Measurements from ENCODE around the gene LSR. TPM values are rescaled to one million over a fixed set of nuclear protein-coding genes. Genes with fewer than 3 reads are reported as not detected.

LSR gene
- total and polyA plus RNA-seq, 2 experiments from 2014 or later = 40.1 to 91.9 TPM

- no peak overlapping the region for H3K4me3 ChIP-seq
- DNase-seq (ENCODE audit: low read depth in 1 of 2, low spot score in 1 of 2) = no peak
- TF ChIP-seq CTCF (IDR thresholded peaks at IDR 0.05; ENCODE audit: low read depth, low read length) = no peak
- no peak overlapping the region for H3K27ac ChIP-seq
- no peaks in the 10 kb centered on the region for H3K27me3 ChIP-seq
- peaks cover 20% of the 10 kb centered on the region for H3K4me1 ChIP-seq (ENCODE audit: low read depth)
- H3K9me3 ChIP-seq (ENCODE audit: low read depth) = no peaks in the 10 kb centered on the region
- no peaks in the 10 kb centered on the region for H3K36me3 ChIP-seq
Observed at GRCh38 chr19:35313587-35313986, 64.8 kb downstream of the LSR start.

- no peak for DNase-seq (ENCODE audit: low read depth in 1 of 2, low spot score in 1 of 2)
- H3K4me1 ChIP-seq (ENCODE audit: low read depth) = peaks cover 15% of the 10 kb centered on the region
- TF ChIP-seq CTCF (IDR thresholded peaks at IDR 0.05; ENCODE audit: low read depth, low read length) = no peak
- no peaks in the 10 kb centered on the region for H3K36me3 ChIP-seq
- H3K9me3 ChIP-seq (ENCODE audit: low read depth) = no peaks in the 10 kb centered on the region
- H3K27ac ChIP-seq = no peak overlapping the region
- no peaks in the 10 kb centered on the region for H3K27me3 ChIP-seq
- H3K4me3 ChIP-seq = no peak overlapping the region
Observed at GRCh38 chr19:35314031-35314430, 65.2 kb downstream of the LSR start.

GRCh38 chr19:35314858-35315470, 66.2 kb downstream of the LSR start:
- Histone ChIP-seq H3K27ac (no peak overlapping the region), H3K9me3 (ENCODE audit: low read depth) (no peaks in the 10 kb centered on the region), H3K4me1 (ENCODE audit: low read depth) (peaks cover 6% of the 10 kb centered on the region), H3K27me3 (no peaks in the 10 kb centered on the region), H3K36me3 (no peaks in the 10 kb centered on the region), H3K4me3 (no peak overlapping the region)
- TF ChIP-seq CTCF (IDR thresholded peaks at IDR 0.05; ENCODE audit: low read depth, low read length) = no peak
- DNase-seq (ENCODE audit: low read depth in 1 of 2, low spot score in 1 of 2) = no peak

- H3K4me1 ChIP-seq (ENCODE audit: low read depth) = no peaks in the 10 kb centered on the region
- peak overlapping the region; percentile 53 for H3K27ac ChIP-seq
- no peaks in the 10 kb centered on the region for H3K36me3 ChIP-seq
- TF ChIP-seq CTCF (IDR thresholded peaks at IDR 0.05; ENCODE audit: low read depth, low read length) = no peak
- H3K4me3 ChIP-seq = no peak overlapping the region
- no peaks in the 10 kb centered on the region for H3K9me3 ChIP-seq (ENCODE audit: low read depth)
- H3K27me3 ChIP-seq = no peaks in the 10 kb centered on the region
- no peak for DNase-seq (ENCODE audit: low read depth in 1 of 2, low spot score in 1 of 2)
Observed at GRCh38 chr19:35315883-35316282, 67.1 kb downstream of the LSR start.

GRCh38 chr19:35316560-35316959, 67.8 kb downstream of the LSR start:
- no peak for DNase-seq (ENCODE audit: low read depth in 1 of 2, low spot score in 1 of 2)
- Histone ChIP-seq H3K4me1 (ENCODE audit: low read depth) (no peaks in the 10 kb centered on the region), H3K4me3 (no peak overlapping the region), H3K9me3 (ENCODE audit: low read depth) (no peaks in the 10 kb centered on the region), H3K36me3 (no peaks in the 10 kb centered on the region), H3K27ac (peak overlapping the region; percentile 53), H3K27me3 (no peaks in the 10 kb centered on the region)
- no peak for TF ChIP-seq CTCF (IDR thresholded peaks at IDR 0.05; ENCODE audit: low read depth, low read length)

Other genes starting within 250 kb of the LSR start
- gene GRAMD1A, start 248.7 kb upstream of the LSR start, total RNA-seq = 68.8 and 113 TPM in 2 replicates
- gene GRAMD1A, start 248.7 kb upstream of the LSR start, polyA plus RNA-seq = 84.6 and 127 TPM in 2 replicates
- gene SCN1B, start 218.5 kb upstream of the LSR start, total RNA-seq = 1.2 and 4.2 TPM in 2 replicates
- 1.6 and 2.2 TPM in 2 replicates for gene SCN1B, start 218.5 kb upstream of the LSR start, polyA plus RNA-seq
- gene HPN, start 207.3 kb upstream of the LSR start, total RNA-seq = 12.9 and 36.2 TPM in 2 replicates
- gene HPN, start 207.3 kb upstream of the LSR start, polyA plus RNA-seq = 21.3 and 43.7 TPM in 2 replicates
- gene FXYD3, start 133.2 kb upstream of the LSR start, total RNA-seq = not detected in 2 replicates
- 0.35 TPM in 1 of 2 replicates, not detected in the other for gene FXYD3, start 133.2 kb upstream of the LSR start, polyA plus RNA-seq
- 42.0 and 45.5 TPM in 2 replicates for gene LGI4, start 113.9 kb upstream of the LSR start, total RNA-seq
- 26.7 and 27.5 TPM in 2 replicates for gene LGI4, start 113.9 kb upstream of the LSR start, polyA plus RNA-seq
- 105 and 154 TPM in 2 replicates for gene FXYD1, start 110.2 kb upstream of the LSR start, total RNA-seq
- gene FXYD1, start 110.2 kb upstream of the LSR start, polyA plus RNA-seq = 268 and 314 TPM in 2 replicates
- gene FXYD7, start 105.7 kb upstream of the LSR start, total RNA-seq = 2.6 and 4.5 TPM in 2 replicates
- gene FXYD7, start 105.7 kb upstream of the LSR start, polyA plus RNA-seq = 3.5 and 5.0 TPM in 2 replicates
- gene FXYD5, start 94.3 kb upstream of the LSR start, total RNA-seq = 12.2 and 14.5 TPM in 2 replicates
- 11.3 and 19.3 TPM in 2 replicates for gene FXYD5, start 94.3 kb upstream of the LSR start, polyA plus RNA-seq
- not detected in 2 replicates for gene FAM187B, start 20.3 kb upstream of the LSR start, total RNA-seq
- gene FAM187B, start 20.3 kb upstream of the LSR start, polyA plus RNA-seq = not detected in 2 replicates
- gene USF2, start 20.0 kb downstream of the LSR start, total RNA-seq = 210 and 235 TPM in 2 replicates
- 27.9 and 31.7 TPM in 2 replicates for gene USF2, start 20.0 kb downstream of the LSR start, polyA plus RNA-seq
- 2.5 and 3.7 TPM in 2 replicates for gene HAMP, start 33.5 kb downstream of the LSR start, total RNA-seq
- 10.6 and 25.6 TPM in 2 replicates for gene HAMP, start 33.5 kb downstream of the LSR start, polyA plus RNA-seq
- gene MAG, start 43.2 kb downstream of the LSR start, total RNA-seq = 2.1 and 2.4 TPM in 2 replicates
- gene MAG, start 43.2 kb downstream of the LSR start, polyA plus RNA-seq = 1.2 and 1.3 TPM in 2 replicates
- gene CD22, start 80.2 kb downstream of the LSR start, total RNA-seq = 0.28 and 0.51 TPM in 2 replicates
- gene CD22, start 80.2 kb downstream of the LSR start, polyA plus RNA-seq = 0.50 TPM in 1 of 2 replicates, not detected in the other
- not detected in 2 replicates for gene FFAR1, start 98.9 kb downstream of the LSR start, total RNA-seq
- 0.11 TPM in 1 of 2 replicates, not detected in the other for gene FFAR1, start 98.9 kb downstream of the LSR start, polyA plus RNA-seq
- gene FFAR3, start 109.5 kb downstream of the LSR start, total RNA-seq = 0.21 TPM in 1 of 2 replicates, not detected in the other
- not detected in 2 replicates for gene FFAR3, start 109.5 kb downstream of the LSR start, polyA plus RNA-seq
- 0.33 and 0.42 TPM in 2 replicates for gene GPR42, start 122.1 kb downstream of the LSR start, total RNA-seq
- 0.32 TPM in 1 of 2 replicates, not detected in the other for gene GPR42, start 122.1 kb downstream of the LSR start, polyA plus RNA-seq
- gene FFAR2, start 199.3 kb downstream of the LSR start, total RNA-seq = not detected in 2 replicates
- gene FFAR2, start 199.3 kb downstream of the LSR start, polyA plus RNA-seq = not detected in 2 replicates
- gene KRTDAP, start 241.5 kb downstream of the LSR start, total RNA-seq = 0.60 TPM in 1 of 2 replicates, not detected in the other
- 1.4 and 2.2 TPM in 2 replicates for gene KRTDAP, start 241.5 kb downstream of the LSR start, polyA plus RNA-seq

All from cardiac muscle cell (in vitro differentiated cells and primary cell).